ENCODE results near the gene CACNA2D4.
"Not testable (repeated sequence)": the region's sequence is repeated elsewhere in the genome, so short reads cannot be mapped to it uniquely, and the experiment has no call there.

CACNA2D4 gene

DNA sequence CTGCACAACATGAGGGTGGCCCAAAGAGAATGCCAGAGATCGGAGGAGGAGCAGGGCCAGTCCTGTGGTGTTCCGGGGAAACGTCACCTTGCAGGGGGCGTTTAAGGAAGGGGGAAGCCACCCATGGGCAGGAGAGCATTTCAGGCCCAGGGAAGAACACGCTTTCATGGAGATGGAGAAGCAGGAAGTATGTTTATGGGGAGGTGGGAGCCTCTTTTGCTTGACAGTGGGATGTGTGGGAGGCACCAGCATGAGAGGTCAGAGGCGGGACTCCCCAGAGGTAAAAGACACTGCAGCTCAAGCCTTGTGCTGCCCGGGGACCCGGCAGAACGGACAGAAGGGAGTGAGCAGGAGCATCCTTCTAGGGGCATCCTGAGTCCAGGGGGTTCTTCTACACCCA is 99.4 kb downstream of the CACNA2D4 start:
- H3K4me3 ChIP-seq (ENCODE audit: low read length): no peak overlapping the region
- no peak for TF ChIP-seq ZNF274 (IDR thresholded peaks at IDR 0.05; ENCODE audit: low read depth, low read length)

DNA sequence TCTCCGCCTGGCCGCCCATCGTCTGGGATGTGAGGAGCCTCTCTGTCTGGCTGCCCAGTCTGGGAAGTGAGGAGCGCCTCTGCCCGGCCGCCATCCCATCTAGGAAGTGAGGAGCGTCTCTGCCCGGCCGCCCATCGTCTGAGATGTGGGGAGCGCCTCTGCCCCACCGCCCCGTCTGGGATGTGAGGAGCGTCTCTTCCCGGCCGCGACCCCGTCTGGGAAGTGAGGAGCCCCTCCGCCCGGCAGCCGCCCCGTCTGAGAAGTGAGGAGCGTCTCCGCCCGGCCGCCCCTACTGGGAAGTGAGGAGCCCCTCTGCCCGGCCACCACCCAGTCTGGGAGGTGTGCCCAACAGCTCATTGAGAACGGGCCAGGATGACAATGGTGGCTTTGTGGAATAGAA is 100.5 kb downstream of the CACNA2D4 start:
- H3K4me3 ChIP-seq (ENCODE audit: low read length): not testable (repeated sequence)

- no peak overlapping the region for H3K4me3 ChIP-seq (ENCODE audit: low read length)
- TF ChIP-seq ZNF274 (IDR thresholded peaks at IDR 0.05; ENCODE audit: low read depth, low read length): no peak
These were observed 101.6 kb downstream of the CACNA2D4 start for GRCh38 chr12:1816730-1817348.

- no peak overlapping the region for H3K4me3 ChIP-seq (ENCODE audit: low read length)
- TF ChIP-seq ZNF274 (IDR thresholded peaks at IDR 0.05; ENCODE audit: low read depth, low read length): no peak
These were observed 102.4 kb downstream of the CACNA2D4 start for GRCh38 chr12:1815814-1816729.

GRCh38 chr12:1815108-1815507 is 103.3 kb downstream of the CACNA2D4 start:
- TF ChIP-seq ZNF274 (IDR thresholded peaks at IDR 0.05; ENCODE audit: low read depth, low read length): no peak
- H3K4me3 ChIP-seq (ENCODE audit: low read length): no peak overlapping the region

DNA sequence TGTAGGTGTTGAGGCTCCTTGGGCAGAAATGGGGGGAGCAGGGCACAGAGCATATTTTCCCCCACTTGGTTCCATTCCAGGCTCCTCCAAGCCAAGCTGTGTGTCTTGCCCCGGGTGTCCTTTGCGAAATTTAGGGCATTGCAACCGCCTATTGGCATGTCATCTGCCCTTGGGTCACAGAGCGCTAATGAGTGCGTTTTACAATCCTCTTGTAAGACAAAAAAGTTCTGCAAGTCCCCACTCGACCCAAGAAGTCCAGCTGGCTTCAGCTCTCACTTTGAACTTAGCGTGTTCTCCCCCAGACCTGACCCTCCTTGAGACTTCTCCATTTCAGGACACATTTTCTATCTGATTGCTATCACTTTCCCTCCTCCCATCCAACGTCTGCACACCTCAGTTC is 104.2 kb downstream of the CACNA2D4 start:
- no peak for TF ChIP-seq ZNF274 (IDR thresholded peaks at IDR 0.05; ENCODE audit: low read depth, low read length)
- no peak overlapping the region for H3K4me3 ChIP-seq (ENCODE audit: low read length)

GRCh38 chr12:1812650-1813302 is 105.7 kb downstream of the CACNA2D4 start:
- TF ChIP-seq ZNF274 (IDR thresholded peaks at IDR 0.05; ENCODE audit: low read depth, low read length): no peak
- H3K4me3 ChIP-seq (ENCODE audit: low read length): no peak overlapping the region

- no peak for TF ChIP-seq ZNF274 (IDR thresholded peaks at IDR 0.05; ENCODE audit: low read depth, low read length)
- no peak overlapping the region for H3K4me3 ChIP-seq (ENCODE audit: low read length)
These were observed 106.5 kb downstream of the CACNA2D4 start for GRCh38 chr12:1811948-1812291.

DNA sequence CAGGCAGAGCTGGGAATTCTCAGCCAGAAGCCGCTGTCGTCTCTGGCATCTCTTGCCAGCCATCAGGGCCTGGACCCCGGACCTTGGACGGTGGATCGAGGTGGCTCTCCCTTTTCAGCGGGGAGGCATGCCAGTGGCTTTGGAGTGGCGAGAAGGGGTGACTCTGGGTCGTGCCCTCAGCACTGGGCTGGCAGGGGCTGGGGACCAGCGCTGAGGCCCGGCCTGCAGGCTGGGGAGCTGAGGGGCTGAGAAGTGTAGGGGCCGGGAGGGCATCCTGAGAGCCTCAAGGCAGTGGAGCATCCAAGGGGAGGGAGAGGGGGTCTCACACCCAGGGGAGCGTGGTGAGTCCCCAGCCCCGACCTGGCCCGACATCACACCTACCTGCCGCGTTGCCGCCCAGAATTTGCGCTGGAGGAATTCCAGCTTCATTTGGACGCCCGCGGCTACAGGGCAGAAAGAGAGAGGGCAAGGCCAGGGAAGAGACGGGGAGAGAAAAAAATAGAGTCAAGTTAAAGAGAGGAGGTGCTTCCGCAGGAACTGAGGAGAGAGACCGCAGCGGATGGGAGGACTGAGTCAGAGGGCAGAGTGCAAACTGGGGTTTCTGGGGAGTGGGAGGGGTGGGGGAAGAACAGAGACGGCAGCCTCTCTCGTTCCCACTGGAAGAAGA is 107.0 kb downstream of the CACNA2D4 start:
- H3K4me3 ChIP-seq (ENCODE audit: low read length): no peak overlapping the region
- TF ChIP-seq ZNF274 (IDR thresholded peaks at IDR 0.05; ENCODE audit: low read depth, low read length): no peak

DNA sequence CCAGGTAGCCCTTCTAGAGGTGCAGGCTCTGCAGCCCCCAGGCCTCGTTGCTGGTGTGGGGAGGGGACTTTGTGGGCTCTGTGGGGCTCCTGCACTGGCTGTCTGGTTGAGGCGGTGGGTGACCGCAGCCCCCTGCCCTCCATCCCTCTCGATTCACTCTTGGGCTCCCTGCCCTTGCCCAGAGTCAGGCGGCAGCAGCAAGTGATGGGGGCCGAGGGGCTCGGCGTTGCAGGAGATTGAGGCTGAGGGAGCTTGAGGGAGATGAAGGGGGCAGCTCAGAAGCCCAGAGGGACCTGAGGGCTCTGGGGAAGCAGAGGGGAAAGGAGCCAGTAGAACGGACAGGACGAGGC is 107.5 kb downstream of the CACNA2D4 start:
- TF ChIP-seq ZNF274 (IDR thresholded peaks at IDR 0.05; ENCODE audit: low read depth, low read length): no peak
- no peak overlapping the region for H3K4me3 ChIP-seq (ENCODE audit: low read length)

GRCh38 chr12:1810201-1810930 is 108.1 kb downstream of the CACNA2D4 start:
- H3K4me3 ChIP-seq (ENCODE audit: low read length): no peak overlapping the region
- no peak for TF ChIP-seq ZNF274 (IDR thresholded peaks at IDR 0.05; ENCODE audit: low read depth, low read length)

DNA sequence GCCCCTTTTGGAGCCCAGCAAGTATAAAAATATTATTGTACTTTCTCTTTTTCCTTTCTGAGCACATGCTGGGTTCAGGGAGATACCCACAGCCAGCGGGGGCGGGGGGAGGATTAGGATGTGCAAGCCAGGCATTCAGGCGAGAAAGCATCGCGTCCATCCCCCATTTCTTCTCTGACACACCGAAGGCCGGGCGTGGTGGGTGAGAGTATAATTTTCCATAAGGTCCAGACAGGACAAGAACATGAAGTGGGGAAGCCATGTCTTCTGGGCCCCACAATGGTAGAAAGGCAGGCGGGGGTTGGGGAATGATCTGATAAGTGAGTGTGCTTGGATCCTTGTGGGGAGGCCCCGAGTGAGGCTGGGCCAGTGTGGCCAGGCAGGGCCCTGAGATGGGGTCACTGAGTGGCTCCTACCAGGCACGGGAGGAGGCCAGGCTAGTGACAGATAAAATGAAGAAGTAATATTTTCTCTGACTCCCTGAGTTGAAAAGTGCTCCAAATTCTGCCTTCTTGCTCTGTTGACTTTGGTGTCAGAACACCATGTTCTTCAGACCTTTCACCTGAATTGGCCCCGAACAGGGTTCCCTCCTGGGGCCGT is 108.8 kb downstream of the CACNA2D4 start:
- TF ChIP-seq ZNF274 (IDR thresholded peaks at IDR 0.05; ENCODE audit: low read depth, low read length): no peak
- no peak overlapping the region for H3K4me3 ChIP-seq (ENCODE audit: low read length)

- no peak for TF ChIP-seq ZNF274 (IDR thresholded peaks at IDR 0.05; ENCODE audit: low read depth, low read length)
- no peak overlapping the region for H3K4me3 ChIP-seq (ENCODE audit: low read length)
These were observed 109.5 kb downstream of the CACNA2D4 start for GRCh38 chr12:1808798-1809480.
